GM18526 (cell line): Measurements from ENCODE around the gene ALKBH6.
A peak's percentile ranks its signal among the peaks of the same experiment; 100 is the strongest.

Source experiments
- POLR2A ChIP-seq: IDR thresholded peaks from 3 replicates; pipeline ENCODE4 v1.6.1; 2011; ENCODE audit not compliant: insufficient read length; ENCODE audit errors: extremely low read depth

ALKBH6 gene

DNA sequence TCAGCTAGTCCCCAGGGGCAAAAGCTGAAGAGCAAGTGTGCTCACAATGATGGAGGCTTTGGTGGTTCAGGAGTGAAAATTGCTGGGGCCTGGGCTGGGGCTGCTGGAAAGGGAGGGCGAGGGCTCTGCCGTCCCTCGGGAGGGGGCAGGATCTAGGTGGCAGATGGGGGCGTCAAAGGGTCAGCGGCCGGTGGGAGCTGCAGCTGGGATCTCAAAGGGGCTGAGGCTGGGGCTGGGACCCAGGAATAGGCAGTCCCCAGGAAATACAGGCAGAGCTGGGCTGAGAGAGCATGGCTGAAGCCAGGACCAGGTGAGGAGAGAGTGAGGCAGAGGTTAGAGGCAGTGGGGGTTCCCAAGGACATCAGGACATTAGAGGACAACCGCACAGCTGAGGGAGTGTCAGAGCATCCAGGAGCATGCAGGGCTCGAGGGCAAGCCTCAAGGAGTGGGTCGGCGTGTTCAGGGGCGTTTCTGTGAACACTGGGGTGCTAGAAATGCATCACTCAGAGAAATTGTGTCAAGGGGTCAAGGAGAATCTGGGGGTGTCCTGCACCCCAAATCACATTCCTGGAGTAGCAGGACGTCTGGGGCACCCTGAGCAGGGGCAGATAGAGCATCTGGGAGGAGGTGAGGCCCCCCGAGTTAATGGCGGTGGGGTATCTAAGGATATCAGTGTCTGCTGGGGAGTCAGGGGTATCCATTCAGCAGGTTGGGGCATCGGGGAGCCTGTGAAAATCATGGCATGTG is 4.2 kb downstream of the ALKBH6 start:
- no peak for TF ChIP-seq POLR2A

DNA sequence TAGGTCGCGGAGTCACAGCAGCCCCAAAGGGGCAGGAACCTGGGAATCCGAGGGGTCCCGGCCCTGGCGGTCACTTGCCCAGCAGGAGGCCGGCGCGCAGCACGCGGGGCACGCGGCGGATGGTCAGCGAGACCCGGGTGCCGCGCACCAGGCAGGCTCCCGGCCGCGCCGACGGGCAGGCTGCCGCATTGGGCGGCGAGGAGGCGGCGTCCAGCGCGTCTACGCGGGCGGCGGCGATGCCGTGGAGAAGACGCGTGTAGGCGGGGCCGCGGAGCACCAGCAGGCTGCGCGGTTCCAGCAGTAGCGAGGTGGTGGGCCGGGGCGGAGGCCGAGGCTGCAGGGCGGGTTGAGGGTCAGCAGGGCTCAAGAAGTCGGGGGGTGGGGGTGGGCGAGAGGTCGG is 4.8 kb downstream of the ALKBH6 start:
- TF ChIP-seq POLR2A, result no peak

DNA sequence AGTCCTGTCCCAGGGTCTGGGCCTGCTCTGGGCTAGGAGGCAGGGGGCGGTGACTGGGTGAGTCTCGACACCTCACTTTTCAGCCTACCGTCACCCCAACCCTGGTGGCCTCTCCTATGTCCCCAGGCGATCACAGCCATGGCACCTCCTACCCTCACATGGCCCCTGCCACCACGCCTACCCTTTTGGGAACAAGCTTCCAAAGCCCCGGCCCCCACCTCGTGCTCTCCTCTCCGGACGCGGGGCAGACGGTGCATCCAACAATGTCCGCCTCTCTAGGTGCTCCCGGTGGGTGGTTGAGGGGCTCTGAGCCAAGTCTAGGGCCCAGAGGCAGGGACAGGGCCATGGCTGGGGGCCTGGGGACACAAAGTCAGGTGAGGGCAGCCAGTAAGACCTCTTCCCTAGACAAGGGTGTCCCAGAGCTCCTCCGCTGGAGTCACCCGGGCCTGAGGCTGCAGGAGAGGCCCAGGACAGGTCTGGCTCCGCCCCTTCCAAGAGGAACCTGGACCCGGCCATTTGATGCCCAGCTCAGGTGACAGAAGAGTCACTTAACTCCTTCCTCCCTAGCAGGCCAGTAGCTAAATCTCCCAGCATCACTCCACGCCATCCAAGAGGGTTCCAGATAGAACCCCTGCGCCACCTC is 5.6 kb downstream of the ALKBH6 start, which contains the start of gene SYNE4:
Gene SYNE4, minus strand, starts transcription at position 478 of the 643 bp plus-strand sequence. Its CDS starts 132 bp downstream, at position 346.
- no peak for TF ChIP-seq POLR2A

DNA sequence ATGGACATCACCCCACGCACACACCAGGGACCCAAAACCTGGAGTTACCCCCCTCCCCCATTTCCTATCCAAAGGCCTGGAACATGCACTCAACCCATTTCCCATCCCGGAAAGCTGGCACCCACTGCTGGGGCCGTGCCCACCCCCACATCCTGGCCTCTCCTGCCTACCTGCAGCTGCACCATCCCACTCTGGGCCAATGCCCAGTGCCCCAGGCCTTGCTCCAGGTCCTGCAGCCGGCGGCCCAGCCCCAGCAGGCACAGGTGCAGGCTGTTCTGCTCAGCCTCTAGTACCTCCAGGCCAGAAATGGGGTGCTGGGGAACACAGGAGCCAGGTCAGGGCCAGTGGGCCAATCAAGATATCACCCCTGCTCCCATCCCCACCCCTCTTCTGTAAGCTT is 7.1 kb downstream of the ALKBH6 start:
- no peak for TF ChIP-seq POLR2A

GRCh38 chr19:36003284-36003683 is 10.7 kb downstream of the ALKBH6 start:
- TF ChIP-seq POLR2A, result no peak

DNA sequence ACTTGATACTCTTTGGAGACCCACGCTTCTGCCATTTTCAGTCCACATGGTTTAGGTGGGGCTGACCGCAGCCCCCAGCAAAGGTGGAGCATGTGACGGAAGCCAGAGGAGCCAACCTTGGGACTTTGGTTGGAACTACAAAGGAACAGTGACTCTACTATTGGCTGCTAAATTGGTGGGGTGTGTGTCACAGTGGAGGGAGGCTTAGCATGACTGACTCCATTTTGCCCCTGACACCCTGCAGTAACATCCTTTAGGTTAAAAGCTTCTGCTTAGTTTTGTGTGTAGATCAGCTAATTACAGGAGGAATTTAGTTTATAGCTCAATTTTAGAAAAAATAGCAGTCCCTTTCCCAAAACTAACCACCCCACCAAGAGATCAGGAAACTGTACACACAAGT is 12.4 kb downstream of the ALKBH6 start:
- no peak for TF ChIP-seq POLR2A

DNA sequence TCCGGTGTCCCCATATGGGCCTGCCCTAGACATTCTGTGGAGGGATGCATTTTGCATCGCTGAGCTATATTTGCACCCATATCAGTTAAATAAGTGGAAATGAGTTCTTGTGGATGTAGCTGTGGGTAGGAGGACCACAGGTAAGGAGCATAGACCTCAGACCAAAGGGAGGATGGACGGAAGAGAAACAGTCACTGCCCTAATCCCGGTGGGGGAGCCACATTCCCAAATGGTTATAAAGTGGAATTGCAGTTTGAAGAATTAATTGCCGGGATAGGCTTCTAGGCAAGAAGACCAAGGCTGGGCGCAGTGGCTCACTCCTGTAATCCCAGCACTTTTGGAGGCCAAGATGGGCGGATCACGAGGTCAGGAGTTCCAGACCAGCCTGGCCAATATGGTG is 17.2 kb downstream of the ALKBH6 start:
- TF ChIP-seq POLR2A, result no peak

DNA sequence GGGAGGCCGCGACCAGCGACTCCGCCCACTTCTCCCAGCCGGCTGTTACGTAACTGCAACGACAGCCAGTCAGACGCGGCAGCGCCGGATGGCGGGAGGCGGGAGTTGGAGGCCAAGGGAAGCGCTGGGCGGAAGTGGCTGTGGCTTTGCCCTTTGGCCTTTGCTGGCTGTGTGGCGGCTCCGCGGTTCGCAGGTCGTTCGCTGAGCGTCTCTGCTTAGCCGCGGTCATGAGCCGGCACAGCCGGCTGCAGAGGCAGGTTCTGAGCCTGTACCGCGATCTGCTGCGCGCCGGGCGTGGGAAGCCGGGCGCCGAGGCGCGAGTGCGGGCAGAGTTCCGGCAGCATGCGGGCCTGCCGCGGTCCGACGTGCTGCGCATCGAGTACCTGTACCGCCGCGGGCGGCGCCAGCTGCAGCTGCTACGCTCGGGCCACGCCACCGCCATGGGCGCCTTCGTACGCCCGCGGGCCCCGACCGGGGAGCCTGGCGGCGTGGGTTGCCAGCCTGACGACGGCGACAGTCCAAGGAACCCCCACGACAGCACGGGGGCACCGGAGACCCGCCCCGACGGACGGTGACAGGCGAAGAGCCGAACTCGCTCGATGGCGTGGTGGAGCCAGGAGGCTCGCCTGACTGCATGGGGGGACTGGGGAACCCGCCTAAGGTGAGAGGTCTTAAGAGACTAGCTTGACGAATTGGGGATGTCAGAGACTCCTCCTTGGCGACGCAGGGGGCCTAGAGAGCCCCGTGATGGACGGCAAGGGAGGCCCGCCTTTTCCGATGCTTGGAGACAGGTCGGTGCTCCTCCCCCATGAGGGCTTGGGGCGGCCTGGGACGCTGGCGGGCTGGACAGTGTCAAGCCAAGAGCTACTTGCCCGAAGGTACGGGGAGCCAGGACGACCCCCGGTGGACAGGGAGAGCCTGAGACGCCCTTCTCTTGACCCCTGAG is 18.7 kb downstream of the ALKBH6 start, which contains the start of gene SDHAF1:
Gene SDHAF1, plus strand, starts transcription at position 141 of the 946 bp plus-strand sequence. Its CDS starts 87 bp downstream, at position 228.
- TF ChIP-seq POLR2A, result peak; percentile 89

- no peak for TF ChIP-seq POLR2A
These were observed 20.0 kb downstream of the ALKBH6 start for GRCh38 chr19:35993923-35994598.

DNA sequence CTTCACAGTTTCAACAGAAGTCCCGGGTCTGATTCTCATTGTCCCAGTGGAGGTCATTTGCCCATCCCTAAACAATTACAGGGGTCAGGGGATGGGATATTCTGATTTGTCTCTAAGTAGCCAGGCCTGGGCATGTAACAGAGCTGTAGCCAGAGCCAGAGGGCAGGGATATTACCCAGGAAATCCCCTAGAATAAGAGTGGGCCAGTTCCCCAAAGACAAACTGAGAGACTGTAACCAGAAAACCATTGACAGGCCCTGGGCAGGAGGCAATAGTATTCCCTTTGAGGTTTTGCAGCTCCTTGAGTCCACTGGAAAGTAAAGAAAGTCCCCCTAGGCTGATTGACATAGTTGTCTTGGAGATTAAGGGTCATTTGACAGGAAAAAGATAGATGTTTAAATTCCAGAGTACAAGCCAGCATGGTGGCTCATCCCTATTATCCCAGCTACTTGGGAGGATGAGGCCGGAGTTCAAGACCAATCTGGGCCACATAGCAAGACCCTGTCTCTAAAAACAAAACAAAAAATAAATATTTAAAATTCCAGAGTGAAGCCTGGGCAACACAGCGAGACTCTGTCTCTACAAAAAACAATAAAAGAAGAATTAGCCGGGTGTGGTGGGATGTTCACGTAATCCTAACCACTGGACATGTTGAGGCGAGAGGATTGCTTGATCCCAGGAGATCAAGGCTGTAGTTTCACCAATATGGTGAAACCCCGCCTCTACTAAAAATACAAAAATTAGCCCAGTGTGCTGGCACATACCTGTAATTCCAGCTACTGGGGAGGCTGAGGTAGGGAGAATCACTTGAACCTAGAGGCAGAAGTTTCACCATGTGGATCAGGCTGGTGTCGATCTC is 20.9 kb downstream of the ALKBH6 start:
- TF ChIP-seq POLR2A, result no peak

GRCh38 chr19:35991731-35992450 is 22.1 kb downstream of the ALKBH6 start:
- no peak for TF ChIP-seq POLR2A

- no peak for TF ChIP-seq POLR2A
These were observed 23.0 kb downstream of the ALKBH6 start for GRCh38 chr19:35990771-35991730.
